Neural cell (in vitro differentiated cells): Measurements from ENCODE around the gene GALNT11.

Source experiments
- CTCF ChIP-seq: fragments of 450-650 bp; IDR thresholded peaks from 2 replicates; pipeline ENCODE4 v1.5.1; 2014; ENCODE audit warnings: antibody characterized with exemption, mild to moderate bottlenecking, moderate library complexity; ENCODE audit not compliant: poor library complexity, severe bottlenecking
- EP300 ChIP-seq: fragments of 450-650 bp; conservative IDR thresholded peaks from 2 replicates; pipeline ENCODE4 v1.6.1; 2014; ENCODE audit warnings: antibody characterized with exemption, mild to moderate bottlenecking, moderate library complexity; ENCODE audit not compliant: poor library complexity, severe bottlenecking
- EZH2 ChIP-seq: fragments of 200-600, 300-800 bp; shearing (Covaris generic), sonication (generic); IDR thresholded peaks from 2 replicates; pipeline ENCODE4 v1.6.1; 2014; ENCODE audit warnings: antibody characterized with exemption, low read length, borderline replicate concordance, mild to moderate bottlenecking; ENCODE audit not compliant: insufficient read depth, poor library complexity, severe bottlenecking

GRCh38 chr7:152025937-152026890 is 740 bp downstream of the GALNT11 start:
- no peak for TF ChIP-seq CTCF
- TF ChIP-seq EP300: no peak
- TF ChIP-seq EZH2: no peak
